A172 (cell line): ENCODE measurements around the gene ZNF669. TPM values are rescaled to one million over a fixed set of nuclear protein-coding genes. Genes with fewer than 3 reads are reported as not detected.

ENCODE experiments used
- DNase-seq: peaks from one replicate; pipeline ENCODE4 v3.0.0-alpha.2; 2015; ENCODE audit warnings: low spot score
- total RNA-seq: library from RNA; depleted of rRNA; stranded (reverse); fragments of >200 nt; shearing (Covaris generic); gene quantifications from 2 replicates; pipeline ENCODE4 v1.2.3, GENCODE V29; 2014; rRNA removed

The ZNF669 gene
- total RNA-seq, 1 experiment from 2014 or later, result 22.8 TPM

DNA sequence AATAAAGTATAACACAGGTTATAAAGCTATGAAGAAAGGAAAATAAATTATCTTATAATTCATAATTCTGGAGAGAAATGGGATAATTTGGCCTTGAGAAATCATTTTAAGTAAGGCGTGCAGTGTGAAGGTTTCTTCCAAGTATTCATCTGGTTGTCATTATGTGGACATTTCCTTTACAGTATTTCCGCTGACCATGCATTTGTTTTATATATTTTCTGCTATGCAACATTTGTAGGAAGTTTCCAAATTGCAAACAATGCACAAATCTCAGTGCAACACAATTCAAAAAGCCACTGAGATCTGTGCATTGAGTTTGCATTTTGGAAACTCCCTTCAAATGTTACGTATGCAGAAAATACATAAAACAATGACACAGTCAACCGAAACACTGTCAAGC lies 43.4 kb downstream of the ZNF669 start:
- no peak for DNase-seq

DNA sequence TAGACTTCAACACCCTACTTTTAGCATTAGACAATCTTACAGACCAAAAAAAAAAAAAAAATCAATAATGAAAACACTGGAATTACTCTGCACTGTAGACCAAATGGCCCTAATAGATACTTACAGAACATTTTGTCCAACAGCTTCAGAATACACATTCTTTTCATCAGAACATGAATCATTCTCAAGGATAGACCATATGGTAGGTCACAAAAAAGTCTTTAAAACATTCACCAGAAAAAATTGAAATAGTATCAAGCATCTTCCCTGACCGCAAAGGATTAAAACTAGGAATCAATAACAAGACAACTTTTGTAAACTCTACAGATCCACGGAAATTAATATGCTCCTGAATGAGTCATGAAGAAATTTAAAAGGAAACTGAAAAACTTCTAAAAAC lies 48.1 kb downstream of the ZNF669 start:
- DNase-seq, result no peak

GRCh38 chr1:247054992-247055415 lies 49.2 kb downstream of the ZNF669 start:
- peak; percentile 38 for DNase-seq

Other genes starting within 250 kb of the ZNF669 start
- gene AHCTF1, start 172.4 kb downstream of the ZNF669 start, total RNA-seq, result 53.6 and 63.7 TPM in 2 replicates
- 11.4 and 17.3 TPM in 2 replicates for gene ZNF695, start 96.3 kb downstream of the ZNF669 start, total RNA-seq
- 8.8 and 9.8 TPM in 2 replicates for gene ZNF670, start 25.5 kb downstream of the ZNF669 start, total RNA-seq
- gene ZNF124, start 67.7 kb upstream of the ZNF669 start, total RNA-seq, result 67.1 and 69.2 TPM in 2 replicates
- not detected in 2 replicates for gene VN1R5, start 151.7 kb upstream of the ZNF669 start, total RNA-seq
- 26.5 and 45.0 TPM in 2 replicates for gene ZNF496, start 227.5 kb upstream of the ZNF669 start, total RNA-seq